ENCODE measurements around the gene TAF11.

GRCh38 chr6:34908194-34908593 lies 20.4 kb upstream of the TAF11 start:
- TF ChIP-seq CTCF (IDR thresholded peaks at IDR 0.05) (no peak), HMGXB4 (CRISPR knock-in tag; IDR thresholded peaks at IDR 0.05) (no peak), ZNF671 (CRISPR knock-in tag; IDR thresholded peaks at IDR 0.05) (no peak), OVOL2 (CRISPR knock-in tag; IDR thresholded peaks at IDR 0.05; ENCODE audit: borderline replicate concordance) (no peak), ZNF232 (CRISPR knock-in tag; IDR thresholded peaks at IDR 0.05) (no peak), CBFB (CRISPR knock-in tag; IDR thresholded peaks at IDR 0.05; ENCODE audit: low read depth) (no peak), USF1 (CRISPR knock-in tag; IDR thresholded peaks at IDR 0.05) (no peak), ZNF138 (CRISPR knock-in tag; conservative IDR thresholded peaks at IDR 0.05) (no peak), RELA (CRISPR knock-in tag; IDR thresholded peaks at IDR 0.05; ENCODE audit: borderline replicate concordance) (no peak)
